T-helper 2 cell treated with Interferon-gamma antibody and Interleukin-4, amounts not matched to agents 5 μg/mL and 100 μg/mL, for 36 hours (primary cell): Measurements from ENCODE around the gene LDLRAD4.
A peak's percentile ranks its signal among the peaks of the same experiment; 100 is the strongest.
"Not testable (repeated sequence)": the region's sequence is repeated elsewhere in the genome, so short reads cannot be mapped to it uniquely, and the experiment has no call there.

Experiments
- DNase-seq: peaks from one replicate; pipeline ENCODE4 v3.0.0; 2021; ENCODE audit warnings: low spot score
- H3K27ac Mint-ChIP-seq: one replicate; pipeline ENCODE4 v1.8.0; 2021; ENCODE audit warnings: mild to moderate bottlenecking, mixed read lengths
- H3K27me3 Mint-ChIP-seq: one replicate; pipeline ENCODE4 v1.8.0; 2021; ENCODE audit warnings: low read depth, mixed read lengths
- H3K36me3 Mint-ChIP-seq: one replicate; pipeline ENCODE4 v1.8.0; 2021; ENCODE audit warnings: low read depth, mixed read lengths
- H3K4me1 Mint-ChIP-seq: one replicate; pipeline ENCODE4 v1.8.0; 2021; ENCODE audit warnings: low read depth, mixed read lengths
- H3K4me3 Mint-ChIP-seq: one replicate; pipeline ENCODE4 v1.8.0; 2022; ENCODE audit warnings: mild to moderate bottlenecking, moderate library complexity, mixed read lengths
- H3K9me3 Mint-ChIP-seq: one replicate; pipeline ENCODE4 v1.8.0; 2021; ENCODE audit warnings: mixed read lengths

Gene LDLRAD4

GRCh38 chr18:13486284-13486683, 267.7 kb downstream of the LDLRAD4 start:
- Mint-ChIP-seq H3K4me3 (no peak overlapping the region), H3K27me3 (no peaks in the 10 kb centered on the region), H3K36me3 (peaks cover 7% of the 10 kb centered on the region), H3K4me1 (peaks cover 14% of the 10 kb centered on the region), H3K27ac (no peak overlapping the region), H3K9me3 (no peaks in the 10 kb centered on the region)
- DNase-seq = no peak

GRCh38 chr18:13486686-13487085, 268.1 kb downstream of the LDLRAD4 start:
- Mint-ChIP-seq H3K9me3 (no peaks in the 10 kb centered on the region), H3K4me1 (peaks cover 11% of the 10 kb centered on the region), H3K27ac (no peak overlapping the region), H3K4me3 (no peak overlapping the region), H3K27me3 (no peaks in the 10 kb centered on the region), H3K36me3 (peaks cover 7% of the 10 kb centered on the region)
- no peak for DNase-seq

DNA sequence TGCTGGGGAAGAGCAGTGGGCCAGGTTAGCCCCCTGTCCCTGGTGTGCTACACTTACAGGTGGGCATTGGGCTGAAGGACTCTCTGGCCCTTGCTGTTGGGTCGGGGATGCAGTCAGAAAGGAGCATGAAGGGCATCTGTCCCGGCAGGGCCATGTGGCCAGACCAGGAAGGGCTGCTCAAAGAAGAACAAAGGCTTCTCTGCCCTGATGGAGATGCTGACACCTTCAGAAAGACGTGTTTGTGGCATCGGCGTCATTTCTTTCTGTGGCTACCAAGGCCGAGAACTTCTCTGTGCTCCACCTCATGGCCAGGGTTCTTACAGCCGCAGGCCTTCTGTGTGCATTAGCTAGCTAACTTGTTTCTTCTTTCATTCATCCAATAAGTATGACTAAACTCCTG, 268.7 kb downstream of the LDLRAD4 start:
- Mint-ChIP-seq H3K27me3 (no peaks in the 10 kb centered on the region), H3K4me3 (no peak overlapping the region), H3K27ac (no peak overlapping the region), H3K36me3 (peaks cover 9% of the 10 kb centered on the region), H3K4me1 (peaks cover 9% of the 10 kb centered on the region), H3K9me3 (no peaks in the 10 kb centered on the region)
- DNase-seq = no peak

GRCh38 chr18:13488281-13488929, 269.8 kb downstream of the LDLRAD4 start:
- DNase-seq = no peak
- peaks cover 9% of the 10 kb centered on the region for H3K36me3 Mint-ChIP-seq
- no peaks in the 10 kb centered on the region for H3K27me3 Mint-ChIP-seq
- no peak overlapping the region for H3K4me3 Mint-ChIP-seq
- H3K9me3 Mint-ChIP-seq = no peaks in the 10 kb centered on the region
- no peak overlapping the region for H3K27ac Mint-ChIP-seq
- peaks cover 2% of the 10 kb centered on the region for H3K4me1 Mint-ChIP-seq

DNA sequence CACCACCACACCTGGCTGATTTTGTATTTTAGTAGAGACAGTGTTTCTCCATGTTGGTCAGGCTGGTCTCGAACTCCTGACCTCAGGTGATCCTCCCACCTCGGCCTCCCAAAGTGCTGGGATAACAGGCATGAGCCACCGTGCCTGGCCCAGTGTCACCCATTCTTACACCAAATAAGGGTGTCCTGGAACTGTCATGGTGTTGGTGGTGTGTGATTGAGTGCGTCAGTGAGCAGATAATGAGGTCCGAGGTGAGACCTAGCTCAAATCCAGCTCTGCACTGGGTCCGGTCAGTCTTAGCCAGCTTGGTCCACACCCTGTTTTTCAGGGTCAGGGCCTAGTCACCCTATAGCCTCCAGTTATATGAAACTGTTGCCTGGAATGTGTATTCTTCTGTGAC, 270.7 kb downstream of the LDLRAD4 start:
- H3K4me3 Mint-ChIP-seq, H3K9me3 Mint-ChIP-seq, H3K27ac Mint-ChIP-seq, H3K4me1 Mint-ChIP-seq, DNase-seq, H3K27me3 Mint-ChIP-seq: not testable (repeated sequence)
- peaks cover 11% of the 10 kb centered on the region for H3K36me3 Mint-ChIP-seq

GRCh38 chr18:13491138-13491537, 272.6 kb downstream of the LDLRAD4 start:
- H3K9me3 Mint-ChIP-seq = no peaks in the 10 kb centered on the region
- no peaks in the 10 kb centered on the region for H3K4me1 Mint-ChIP-seq
- no peak overlapping the region for H3K4me3 Mint-ChIP-seq
- no peaks in the 10 kb centered on the region for H3K27me3 Mint-ChIP-seq
- H3K27ac Mint-ChIP-seq = no peak overlapping the region
- H3K36me3 Mint-ChIP-seq = peaks cover 11% of the 10 kb centered on the region
- DNase-seq = no peak

GRCh38 chr18:13492314-13492713, 273.8 kb downstream of the LDLRAD4 start:
- no peak for DNase-seq
- Mint-ChIP-seq H3K9me3 (no peaks in the 10 kb centered on the region), H3K36me3 (peaks cover 13% of the 10 kb centered on the region), H3K4me1 (peaks cover 2% of the 10 kb centered on the region), H3K4me3 (no peak overlapping the region), H3K27ac (no peak overlapping the region), H3K27me3 (no peaks in the 10 kb centered on the region)

- Mint-ChIP-seq H3K27ac (no peak overlapping the region), H3K27me3 (no peaks in the 10 kb centered on the region), H3K36me3 (peaks cover 13% of the 10 kb centered on the region), H3K4me3 (no peak overlapping the region), H3K4me1 (peaks cover 2% of the 10 kb centered on the region), H3K9me3 (no peaks in the 10 kb centered on the region)
- DNase-seq = no peak
Measured at GRCh38 chr18:13493079-13493478, 274.5 kb downstream of the LDLRAD4 start.

GRCh38 chr18:13493725-13494124, 275.2 kb downstream of the LDLRAD4 start:
- Mint-ChIP-seq H3K27ac (no peak overlapping the region), H3K4me3 (no peak overlapping the region), H3K27me3 (no peaks in the 10 kb centered on the region), H3K36me3 (peaks cover 19% of the 10 kb centered on the region), H3K9me3 (peaks cover 4% of the 10 kb centered on the region), H3K4me1 (peaks cover 2% of the 10 kb centered on the region)
- DNase-seq = no peak

- H3K27ac Mint-ChIP-seq = no peak overlapping the region
- peaks cover 4% of the 10 kb centered on the region for H3K4me1 Mint-ChIP-seq
- DNase-seq = no peak
- no peak overlapping the region for H3K4me3 Mint-ChIP-seq
- no peaks in the 10 kb centered on the region for H3K27me3 Mint-ChIP-seq
- H3K9me3 Mint-ChIP-seq = peaks cover 16% of the 10 kb centered on the region
- H3K36me3 Mint-ChIP-seq = peaks cover 32% of the 10 kb centered on the region
Measured at GRCh38 chr18:13494871-13495445, 276.4 kb downstream of the LDLRAD4 start.

DNA sequence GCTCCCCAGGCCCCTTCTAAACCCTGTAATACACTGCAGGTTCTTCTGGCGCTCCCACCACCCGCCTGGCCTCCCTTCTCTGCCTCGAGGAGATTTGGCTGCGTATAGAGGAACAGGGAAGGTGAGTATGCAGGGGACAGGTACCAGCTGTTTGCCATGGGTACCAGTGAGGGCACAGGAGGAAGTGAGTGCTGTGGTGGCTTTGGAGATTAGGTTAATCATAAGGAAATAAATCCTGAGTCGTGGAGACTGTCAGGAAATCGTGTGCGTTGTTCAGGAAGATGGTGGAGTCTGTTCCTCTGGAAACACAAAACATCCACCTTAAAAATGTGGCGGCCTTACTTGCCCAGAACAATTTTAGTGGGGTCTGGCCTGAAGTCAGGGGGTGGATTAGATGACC, 277.4 kb downstream of the LDLRAD4 start:
- H3K4me1 Mint-ChIP-seq = peaks cover 7% of the 10 kb centered on the region
- no peak for DNase-seq
- no peak overlapping the region for H3K4me3 Mint-ChIP-seq
- peaks cover 16% of the 10 kb centered on the region for H3K9me3 Mint-ChIP-seq
- no peaks in the 10 kb centered on the region for H3K27me3 Mint-ChIP-seq
- peaks cover 36% of the 10 kb centered on the region for H3K36me3 Mint-ChIP-seq
- H3K27ac Mint-ChIP-seq = no peak overlapping the region

GRCh38 chr18:13496691-13497281, 278.2 kb downstream of the LDLRAD4 start:
- Mint-ChIP-seq H3K4me3 (no peak overlapping the region), H3K27ac (no peak overlapping the region), H3K36me3 (peaks cover 36% of the 10 kb centered on the region), H3K4me1 (peaks cover 14% of the 10 kb centered on the region), H3K9me3 (peaks cover 16% of the 10 kb centered on the region), H3K27me3 (no peaks in the 10 kb centered on the region)
- DNase-seq = no peak

DNA sequence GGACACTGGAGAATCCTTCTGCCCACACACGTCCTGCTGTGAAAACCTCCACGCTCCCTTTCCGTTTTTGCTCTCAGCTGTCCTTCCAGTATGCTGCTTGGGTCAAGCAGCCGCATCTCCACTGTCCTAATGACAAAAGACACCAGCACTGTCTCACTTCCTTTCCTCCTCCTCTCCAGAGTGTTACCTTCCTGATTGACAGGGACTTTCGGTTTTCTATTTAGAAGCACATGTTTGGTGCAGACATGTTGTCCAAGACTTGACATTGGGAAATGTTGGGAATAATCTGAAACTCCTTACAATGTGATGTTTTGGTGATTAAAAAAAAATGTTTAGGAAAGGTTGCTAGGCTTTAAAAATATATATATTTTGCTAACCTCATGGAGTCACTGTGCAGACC, 281.2 kb downstream of the LDLRAD4 start:
- Mint-ChIP-seq H3K9me3 (peaks cover 16% of the 10 kb centered on the region), H3K36me3 (peaks cover 38% of the 10 kb centered on the region), H3K27me3 (no peaks in the 10 kb centered on the region), H3K4me1 (peaks cover 20% of the 10 kb centered on the region), H3K4me3 (no peak overlapping the region), H3K27ac (peak overlapping the region; percentile 23)
- no peak for DNase-seq

- Mint-ChIP-seq H3K36me3 (peaks cover 39% of the 10 kb centered on the region), H3K27ac (no peak overlapping the region), H3K4me1 (peaks cover 20% of the 10 kb centered on the region), H3K27me3 (no peaks in the 10 kb centered on the region), H3K4me3 (no peak overlapping the region), H3K9me3 (peaks cover 16% of the 10 kb centered on the region)
- peak; percentile 9 for DNase-seq
Measured at GRCh38 chr18:13500227-13500865, 281.8 kb downstream of the LDLRAD4 start.
